Measurements from ENCODE around the gene GPR21. TPM values are rescaled to one million over a fixed set of nuclear protein-coding genes. Genes with fewer than 3 reads are reported as not detected.

GPR21 gene
- total and polyA plus RNA-seq, 5 donors from 2014 or later = 3.6 TPM; not detected in 4

GRCh38 chr9:123065196-123065595 is 31.7 kb downstream of the GPR21 start:
- H3K9me3 ChIP-seq (ENCODE audit: control insufficient read depth in 2 of 2, low read length in 2 of 2) = no peaks in the 10 kb centered on the region
- H3K4me1 ChIP-seq (ENCODE audit: control insufficient read depth, insufficient read depth, low read length, poor library complexity, severe bottlenecking) = no peaks in the 10 kb centered on the region
- no peaks in the 10 kb centered on the region for H3K27me3 ChIP-seq (ENCODE audit: control insufficient read depth, insufficient read depth, low read length)
- Mint-ChIP-seq H3K4me3 (no peak overlapping the region), H3K4me1 (peaks cover 0 to 5% (median 3%) of the 10 kb centered on the region in 4 donors), H3K9me3 (no peaks in the 10 kb centered on the region), H3K27ac (no peak overlapping the region), H3K27me3 (no peaks in the 10 kb centered on the region), H3K36me3 (peaks cover 32% of the 10 kb centered on the region)
- H3K27ac ChIP-seq (ENCODE audit: insufficient read depth, low read length, poor library complexity, severe bottlenecking) = no peak overlapping the region
- no peak for DNase-seq
- no peak overlapping the region for H3K4me3 ChIP-seq (ENCODE audit: low read depth, low read length)
- no peak for ATAC-seq (ENCODE audit: low read depth in 2 of 2)
- H3K36me3 ChIP-seq (ENCODE audit: control insufficient read depth, insufficient read depth, low read length) = peaks cover 34% of the 10 kb centered on the region

GRCh38 chr9:123067136-123067535 is 33.7 kb downstream of the GPR21 start:
- Mint-ChIP-seq H3K4me1 (peaks cover 0 to 8% (median 3%) of the 10 kb centered on the region in 4 donors), H3K9me3 (no peaks in the 10 kb centered on the region), H3K27ac (no peak overlapping the region), H3K27me3 (no peaks in the 10 kb centered on the region), H3K4me3 (no peak overlapping the region), H3K36me3 (peaks cover 45% of the 10 kb centered on the region)
- Histone ChIP-seq H3K4me3 (ENCODE audit: low read depth, low read length) (no peak overlapping the region), H3K27ac (ENCODE audit: insufficient read depth, low read length, poor library complexity, severe bottlenecking) (no peak overlapping the region), H3K27me3 (ENCODE audit: control insufficient read depth, insufficient read depth, low read length) (no peaks in the 10 kb centered on the region), H3K4me1 (ENCODE audit: control insufficient read depth, insufficient read depth, low read length, poor library complexity, severe bottlenecking) (no peaks in the 10 kb centered on the region), H3K9me3 (ENCODE audit: control insufficient read depth in 2 of 2, low read length in 2 of 2) (no peaks in the 10 kb centered on the region), H3K36me3 (ENCODE audit: control insufficient read depth, insufficient read depth, low read length) (peaks cover 42% of the 10 kb centered on the region)
- no peak for ATAC-seq (ENCODE audit: low read depth in 2 of 2)
- DNase-seq = no peak

DNA sequence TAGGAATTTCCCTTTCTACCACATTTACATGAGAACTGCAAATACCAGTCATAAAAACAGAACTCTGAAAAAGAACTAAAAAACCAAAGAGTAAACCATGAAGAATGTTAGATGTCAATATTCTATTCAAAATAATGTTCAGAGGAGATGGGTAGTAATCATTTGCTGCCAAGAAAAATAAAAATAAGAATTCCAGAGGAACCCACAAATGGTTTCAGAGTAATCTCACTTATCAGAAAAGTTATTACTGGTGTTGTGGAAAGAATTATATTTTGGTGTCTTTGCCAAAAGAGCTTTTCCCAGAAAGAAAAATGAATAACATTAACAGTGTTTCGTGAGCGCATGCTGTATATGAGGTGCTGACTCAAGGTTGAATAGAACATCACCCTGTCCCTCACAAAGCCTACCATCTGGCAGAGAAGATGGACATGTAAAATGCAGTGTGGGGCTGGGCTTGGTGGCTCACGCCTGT is 35.6 kb downstream of the GPR21 start:
- ATAC-seq (ENCODE audit: low read depth in 2 of 2) (no peak), DNase-seq (no peak)
- Histone ChIP-seq H3K4me1 (ENCODE audit: control insufficient read depth, insufficient read depth, low read length, poor library complexity, severe bottlenecking) (no peaks in the 10 kb centered on the region), H3K27ac (ENCODE audit: insufficient read depth, low read length, poor library complexity, severe bottlenecking) (no peak overlapping the region), H3K27me3 (ENCODE audit: control insufficient read depth, insufficient read depth, low read length) (no peaks in the 10 kb centered on the region), H3K36me3 (ENCODE audit: control insufficient read depth, insufficient read depth, low read length) (peaks cover 60% of the 10 kb centered on the region), H3K4me3 (ENCODE audit: low read depth, low read length) (no peak overlapping the region), H3K9me3 (ENCODE audit: control insufficient read depth in 2 of 2, low read length in 2 of 2) (no peaks in the 10 kb centered on the region)
- peaks cover 35% of the 10 kb centered on the region for H3K36me3 Mint-ChIP-seq
- H3K4me3 Mint-ChIP-seq = no peak overlapping the region
- H3K9me3 Mint-ChIP-seq = no peaks in the 10 kb centered on the region
- peaks cover 0 to 8% (median under 1%) of the 10 kb centered on the region in 4 donors for H3K4me1 Mint-ChIP-seq
- H3K27me3 Mint-ChIP-seq = no peaks in the 10 kb centered on the region
- no peak overlapping the region for H3K27ac Mint-ChIP-seq

- Histone ChIP-seq H3K9me3 (ENCODE audit: control insufficient read depth in 2 of 2, low read length in 2 of 2) (no peaks in the 10 kb centered on the region), H3K36me3 (ENCODE audit: control insufficient read depth, insufficient read depth, low read length) (peaks cover 59% of the 10 kb centered on the region), H3K4me1 (ENCODE audit: control insufficient read depth, insufficient read depth, low read length, poor library complexity, severe bottlenecking) (no peaks in the 10 kb centered on the region), H3K27me3 (ENCODE audit: control insufficient read depth, insufficient read depth, low read length) (no peaks in the 10 kb centered on the region), H3K4me3 (ENCODE audit: low read depth, low read length) (no peak overlapping the region), H3K27ac (ENCODE audit: insufficient read depth, low read length, poor library complexity, severe bottlenecking) (no peak overlapping the region)
- H3K9me3 Mint-ChIP-seq = no peaks in the 10 kb centered on the region
- peaks cover 0 to 8% (median 0%) of the 10 kb centered on the region in 4 donors for H3K4me1 Mint-ChIP-seq
- no peak overlapping the region for H3K4me3 Mint-ChIP-seq
- H3K27ac Mint-ChIP-seq = no peak overlapping the region
- no peak for DNase-seq
- no peak for ATAC-seq (ENCODE audit: low read depth in 2 of 2)
- no peaks in the 10 kb centered on the region for H3K27me3 Mint-ChIP-seq
- H3K36me3 Mint-ChIP-seq = peaks cover 28% of the 10 kb centered on the region
Measured at GRCh38 chr9:123070198-123070597, 36.7 kb downstream of the GPR21 start.

- H3K27me3 ChIP-seq (ENCODE audit: control insufficient read depth, insufficient read depth, low read length) = no peaks in the 10 kb centered on the region
- H3K4me1 ChIP-seq (ENCODE audit: control insufficient read depth, insufficient read depth, low read length, poor library complexity, severe bottlenecking) = no peaks in the 10 kb centered on the region
- H3K4me3 ChIP-seq (ENCODE audit: low read depth, low read length) = no peak overlapping the region
- H3K36me3 ChIP-seq (ENCODE audit: control insufficient read depth, insufficient read depth, low read length) = peaks cover 53% of the 10 kb centered on the region
- ATAC-seq (ENCODE audit: low read depth in 2 of 2) (no peak), DNase-seq (no peak)
- no peak overlapping the region for H3K4me3 Mint-ChIP-seq
- H3K27ac ChIP-seq (ENCODE audit: insufficient read depth, low read length, poor library complexity, severe bottlenecking) = no peak overlapping the region
- peaks cover 18% of the 10 kb centered on the region for H3K36me3 Mint-ChIP-seq
- no peaks in the 10 kb centered on the region for H3K9me3 Mint-ChIP-seq
- H3K9me3 ChIP-seq (ENCODE audit: control insufficient read depth in 2 of 2, low read length in 2 of 2) = no peaks in the 10 kb centered on the region
- H3K27me3 Mint-ChIP-seq = no peaks in the 10 kb centered on the region
- peak overlapping the region in 1 of 3 donors; percentile 42 for H3K27ac Mint-ChIP-seq
- H3K4me1 Mint-ChIP-seq = peaks cover 0 to 5% (median 0%) of the 10 kb centered on the region in 4 donors
Measured at GRCh38 chr9:123072407-123072995, 39.0 kb downstream of the GPR21 start.

DNA sequence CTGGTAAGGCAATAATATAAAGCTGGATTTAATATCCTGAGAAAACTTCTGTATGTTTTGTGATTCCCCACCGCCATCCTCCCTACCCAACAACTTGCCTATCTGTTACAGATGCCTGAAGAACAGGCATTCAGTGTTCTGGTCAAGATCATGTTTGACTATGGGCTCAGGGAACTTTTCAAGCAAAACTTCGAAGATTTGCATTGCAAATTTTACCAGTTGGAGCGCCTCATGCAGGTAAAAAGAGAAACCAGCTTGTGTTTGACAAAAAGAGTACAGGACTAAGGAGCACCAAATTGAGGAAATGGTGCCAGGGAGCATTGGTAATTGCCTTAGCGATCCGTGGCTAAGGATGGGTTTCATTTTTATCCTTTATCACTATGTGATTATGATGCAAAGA is 40.0 kb downstream of the GPR21 start:
- Mint-ChIP-seq H3K27me3 (no peaks in the 10 kb centered on the region), H3K9me3 (no peaks in the 10 kb centered on the region), H3K4me1 (peaks cover 0 to 3% (median 0%) of the 10 kb centered on the region in 4 donors), H3K27ac (no peak overlapping the region), H3K36me3 (peaks cover 19% of the 10 kb centered on the region), H3K4me3 (no peak overlapping the region)
- no peak overlapping the region for H3K27ac ChIP-seq (ENCODE audit: insufficient read depth, low read length, poor library complexity, severe bottlenecking)
- no peaks in the 10 kb centered on the region for H3K4me1 ChIP-seq (ENCODE audit: control insufficient read depth, insufficient read depth, low read length, poor library complexity, severe bottlenecking)
- H3K9me3 ChIP-seq (ENCODE audit: control insufficient read depth in 2 of 2, low read length in 2 of 2) = no peaks in the 10 kb centered on the region
- DNase-seq = no peak
- no peak overlapping the region for H3K4me3 ChIP-seq (ENCODE audit: low read depth, low read length)
- H3K36me3 ChIP-seq (ENCODE audit: control insufficient read depth, insufficient read depth, low read length) = peaks cover 56% of the 10 kb centered on the region
- ATAC-seq (ENCODE audit: low read depth in 2 of 2) = no peak
- no peaks in the 10 kb centered on the region for H3K27me3 ChIP-seq (ENCODE audit: control insufficient read depth, insufficient read depth, low read length)

DNA sequence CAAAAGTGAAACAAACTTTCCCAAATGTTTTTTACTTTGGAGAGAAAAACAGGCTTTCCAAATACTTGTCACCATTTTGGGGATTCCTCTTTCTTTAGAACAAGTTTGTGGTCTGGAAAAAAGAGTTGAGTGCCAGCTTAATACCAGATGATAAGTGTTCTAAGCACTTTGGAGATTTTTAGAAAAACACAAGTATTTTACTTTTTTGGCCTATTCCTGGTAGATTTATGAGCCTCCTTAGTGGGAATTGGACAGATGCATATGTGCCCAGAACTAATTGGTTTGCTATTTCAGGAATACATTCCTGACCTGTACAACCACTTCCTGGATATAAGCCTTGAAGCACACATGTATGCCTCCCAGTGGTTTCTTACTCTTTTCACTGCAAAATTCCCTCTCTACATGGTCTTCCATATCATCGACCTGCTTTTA is 40.5 kb downstream of the GPR21 start:
- H3K36me3 Mint-ChIP-seq = peaks cover 24% of the 10 kb centered on the region
- Histone ChIP-seq H3K4me1 (ENCODE audit: control insufficient read depth, insufficient read depth, low read length, poor library complexity, severe bottlenecking) (no peaks in the 10 kb centered on the region), H3K36me3 (ENCODE audit: control insufficient read depth, insufficient read depth, low read length) (peaks cover 59% of the 10 kb centered on the region), H3K9me3 (ENCODE audit: control insufficient read depth in 2 of 2, low read length in 2 of 2) (no peaks in the 10 kb centered on the region), H3K4me3 (ENCODE audit: low read depth, low read length) (no peak overlapping the region), H3K27me3 (ENCODE audit: control insufficient read depth, insufficient read depth, low read length) (no peaks in the 10 kb centered on the region), H3K27ac (ENCODE audit: insufficient read depth, low read length, poor library complexity, severe bottlenecking) (no peak overlapping the region)
- DNase-seq (no peak), ATAC-seq (ENCODE audit: low read depth in 2 of 2) (no peak)
- H3K9me3 Mint-ChIP-seq = no peaks in the 10 kb centered on the region
- no peak overlapping the region for H3K4me3 Mint-ChIP-seq
- H3K4me1 Mint-ChIP-seq = peaks cover 0 to 3% (median 0%) of the 10 kb centered on the region in 4 donors
- no peaks in the 10 kb centered on the region for H3K27me3 Mint-ChIP-seq
- H3K27ac Mint-ChIP-seq = no peak overlapping the region

DNA sequence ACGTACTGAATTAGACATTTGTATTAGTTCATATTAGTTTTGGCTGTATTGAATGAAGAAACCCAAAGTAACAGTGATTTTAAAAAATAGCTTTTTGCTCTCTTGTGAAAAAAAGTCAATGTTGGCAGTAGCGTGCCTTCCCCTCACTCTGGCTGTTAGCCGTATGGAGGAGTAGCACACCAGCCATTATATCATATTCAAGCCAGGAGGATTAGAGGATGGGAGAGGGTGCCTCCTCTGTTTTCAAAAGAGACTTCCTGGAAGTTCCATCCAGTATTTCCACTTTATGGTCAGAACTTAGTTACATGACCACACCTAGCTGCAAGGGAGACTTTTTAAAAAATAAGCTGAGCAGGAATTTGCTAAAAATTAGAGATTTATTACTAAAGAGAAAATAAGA is 41.2 kb downstream of the GPR21 start:
- Mint-ChIP-seq H3K4me1 (peaks cover 0 to 3% (median under 1%) of the 10 kb centered on the region in 4 donors), H3K27me3 (no peaks in the 10 kb centered on the region), H3K27ac (peak overlapping the region in 1 of 3 donors; percentile 8), H3K4me3 (no peak overlapping the region), H3K36me3 (peaks cover 27% of the 10 kb centered on the region), H3K9me3 (no peaks in the 10 kb centered on the region)
- Histone ChIP-seq H3K9me3 (ENCODE audit: control insufficient read depth in 2 of 2, low read length in 2 of 2) (no peaks in the 10 kb centered on the region), H3K4me1 (ENCODE audit: control insufficient read depth, insufficient read depth, low read length, poor library complexity, severe bottlenecking) (no peaks in the 10 kb centered on the region), H3K27ac (ENCODE audit: insufficient read depth, low read length, poor library complexity, severe bottlenecking) (no peak overlapping the region), H3K36me3 (ENCODE audit: control insufficient read depth, insufficient read depth, low read length) (peaks cover 64% of the 10 kb centered on the region), H3K4me3 (ENCODE audit: low read depth, low read length) (no peak overlapping the region), H3K27me3 (ENCODE audit: control insufficient read depth, insufficient read depth, low read length) (no peaks in the 10 kb centered on the region)
- ATAC-seq (ENCODE audit: low read depth in 2 of 2) = no peak
- no peak for DNase-seq

Data from CD4-positive, CD25-positive, alpha-beta regulatory T cell (primary cell).